Lung microvascular endothelial cell (primary cell): ENCODE results near the gene INPP4B. TPM values are rescaled to one million over a fixed set of nuclear protein-coding genes. Genes with fewer than 3 reads are reported as not detected.
A peak's percentile ranks its signal among the peaks of the same experiment; 100 is the strongest.
"Not testable (repeated sequence)": the region's sequence is repeated elsewhere in the genome, so short reads cannot be mapped to it uniquely, and the experiment has no call there.

Source experiments
- DNase-seq, 2 donors: peaks; one replicate each; pipeline versions ENCODE4 v3.0.0 to v3.0.0-alpha.2; 2010; ENCODE audit warnings: low read depth in 2 of 2
- total RNA-seq: library from RNA; depleted of rRNA; stranded (reverse); fragments of >200 nt; gene quantifications from 2 replicates; pipeline ENCODE4 v1.2.1, GENCODE V29; 2014

INPP4B gene
- total RNA-seq, 1 donor from 2014 or later: 33.5 TPM

DNA sequence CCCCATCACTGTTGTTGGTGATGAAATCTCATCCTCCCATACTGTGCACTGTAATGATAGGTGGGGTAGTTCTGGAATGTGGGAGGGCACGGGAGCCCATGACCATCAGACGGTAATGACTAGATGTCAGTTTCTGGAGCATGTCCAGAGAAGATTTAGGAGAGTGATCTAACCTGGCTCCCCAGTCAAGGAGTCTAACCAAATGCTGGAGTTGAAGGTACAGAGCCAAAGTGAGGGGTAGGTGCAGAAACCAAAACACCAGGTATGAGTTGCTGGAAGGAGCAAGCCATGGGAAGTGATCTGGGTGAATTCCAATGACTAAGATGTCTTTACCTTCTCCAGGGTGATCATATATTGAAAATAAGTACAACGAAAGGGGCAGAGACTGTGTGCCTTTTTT lies 296.9 kb downstream of the INPP4B start:
- DNase-seq: no peak

DNA sequence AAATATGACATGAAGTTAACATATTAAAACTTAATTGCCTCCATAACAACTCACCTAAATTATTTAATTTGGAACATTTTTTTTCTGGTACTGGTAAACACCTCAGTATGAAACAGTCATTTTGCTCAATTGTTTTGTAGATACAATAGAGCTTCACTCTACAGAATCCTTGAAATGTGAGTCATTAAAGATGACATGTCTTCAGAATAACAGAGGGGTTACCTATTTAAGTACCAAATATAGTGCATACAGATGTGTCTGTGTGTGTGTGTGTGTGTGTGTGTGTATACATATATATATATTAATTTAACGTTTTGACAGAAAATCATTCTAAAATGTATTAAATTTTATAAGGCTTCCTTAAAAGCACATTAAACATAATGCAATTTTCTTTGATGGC lies 297.6 kb downstream of the INPP4B start:
- no peak for DNase-seq

DNA sequence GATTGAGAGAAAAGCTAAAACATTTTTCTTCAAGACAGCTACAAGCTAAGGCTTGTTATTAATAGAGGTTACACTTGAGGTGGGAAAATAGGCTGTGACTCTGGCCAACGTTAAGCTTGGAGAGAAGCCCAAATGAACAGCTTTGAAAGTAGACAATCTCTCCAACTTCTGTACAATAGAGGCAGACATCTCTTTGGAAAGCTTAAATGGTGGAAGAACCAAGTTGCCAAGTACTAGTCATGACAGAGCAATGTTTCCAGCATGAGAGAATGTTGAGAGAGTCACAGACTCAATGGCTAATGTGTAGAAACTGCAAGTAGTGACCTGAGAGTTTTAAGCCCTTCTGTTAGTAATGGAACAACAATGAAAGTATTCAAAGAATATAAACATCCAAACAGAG lies 298.1 kb downstream of the INPP4B start:
- DNase-seq: peak in 1 of 2 donors; percentile 3

DNA sequence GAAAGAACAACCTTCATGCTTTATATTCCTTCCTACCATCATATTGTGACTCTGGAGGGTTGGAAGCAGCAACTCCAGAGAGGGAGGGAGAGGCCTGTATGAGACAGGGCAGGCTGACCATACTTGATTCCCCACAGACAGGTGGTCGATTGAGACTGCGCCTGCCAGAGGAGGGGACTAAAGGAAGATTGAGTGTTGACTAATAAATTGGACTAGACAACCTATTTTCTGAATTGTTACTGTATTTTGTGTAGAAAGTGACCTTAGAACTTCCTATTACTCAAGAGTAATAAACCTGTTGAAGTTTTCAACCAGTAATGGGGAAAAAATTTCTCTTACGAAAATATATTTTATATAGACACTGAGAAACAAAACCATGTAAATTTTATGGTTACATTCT lies 301.5 kb downstream of the INPP4B start:
- DNase-seq: no peak

DNA sequence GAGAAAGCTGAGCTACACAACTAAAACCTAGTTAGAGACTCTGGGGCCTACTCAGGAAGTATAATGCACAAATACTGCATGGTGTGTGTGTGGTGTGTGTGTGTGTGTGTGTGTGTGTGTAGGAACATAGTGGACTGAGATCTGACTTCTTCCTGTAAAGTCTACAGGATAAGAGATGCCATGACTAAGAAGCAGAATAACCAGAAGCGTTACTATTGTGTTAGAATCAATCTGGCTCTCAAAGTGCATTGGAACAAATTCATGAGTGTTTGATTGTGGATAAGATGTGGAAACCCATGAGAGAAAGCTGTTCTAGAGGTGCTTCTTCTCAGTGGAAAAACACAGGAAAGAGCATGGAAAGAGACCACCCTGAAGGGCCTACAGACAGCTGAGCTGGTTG lies 302.1 kb downstream of the INPP4B start:
- no peak for DNase-seq

DNA sequence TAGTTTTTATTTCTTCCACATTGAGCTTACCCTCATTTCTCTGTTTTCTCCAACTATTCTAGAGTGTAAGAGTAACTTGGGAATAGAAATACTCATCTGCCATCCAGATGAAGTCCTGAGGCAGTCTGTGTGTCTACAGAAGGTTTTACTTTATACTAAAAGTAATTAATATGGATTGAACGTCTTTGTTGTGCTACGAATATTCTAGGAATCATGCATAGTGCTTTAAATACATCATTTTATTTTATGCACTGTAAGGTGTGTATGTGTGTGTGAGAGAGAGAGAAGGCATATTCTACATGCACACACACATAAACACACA lies 305.7 kb downstream of the INPP4B start:
- no peak for DNase-seq

DNA sequence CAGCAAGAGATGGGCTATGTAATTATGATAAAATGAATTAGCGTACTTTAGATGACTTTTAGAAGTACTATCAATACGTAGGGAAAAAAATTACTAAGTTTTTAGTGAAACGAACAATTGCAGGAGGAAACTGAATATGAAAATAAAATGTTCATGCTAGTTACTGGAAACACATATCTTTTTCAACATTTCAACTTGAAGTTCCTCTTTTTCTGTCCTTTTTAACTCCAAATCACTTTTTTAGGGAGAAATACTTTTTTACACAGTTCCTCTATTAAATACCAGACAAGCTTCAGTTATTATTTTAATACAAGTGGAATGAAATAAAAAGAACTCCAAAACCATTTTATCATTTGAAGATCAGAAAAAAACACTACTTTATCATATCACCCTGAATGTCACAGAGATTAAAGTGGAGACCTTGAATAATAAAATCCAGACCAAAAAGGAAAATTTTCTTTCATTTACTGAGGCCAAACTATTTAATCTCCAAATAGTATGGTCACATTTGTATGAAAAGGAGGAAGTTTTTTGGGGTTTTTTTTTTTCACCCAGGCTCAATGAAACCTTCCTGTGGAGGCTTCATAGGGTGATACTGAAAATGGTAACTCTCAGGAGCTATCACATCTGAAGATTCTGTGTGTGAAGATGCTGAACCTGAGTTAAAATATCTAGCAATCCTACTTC lies 306.2 kb downstream of the INPP4B start:
- no peak for DNase-seq

DNA sequence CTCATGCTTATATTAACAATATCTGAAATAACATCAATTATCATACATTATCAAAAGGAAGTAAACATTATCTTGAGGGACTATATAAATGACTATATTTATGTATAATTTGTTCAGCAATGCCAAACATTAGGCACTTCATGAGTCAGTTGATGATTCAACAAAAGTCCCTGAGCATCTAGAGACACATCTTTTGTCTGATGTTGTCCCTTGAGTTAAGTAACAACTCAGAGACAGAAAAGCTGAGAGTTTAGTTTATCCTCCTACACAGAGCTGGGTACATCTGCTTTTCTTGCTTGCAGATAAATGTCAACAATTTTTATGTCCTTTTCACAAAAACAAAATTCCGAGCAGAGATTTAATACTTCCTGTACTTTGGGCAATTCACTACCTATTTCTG lies 311.1 kb downstream of the INPP4B start:
- no peak for DNase-seq

DNA sequence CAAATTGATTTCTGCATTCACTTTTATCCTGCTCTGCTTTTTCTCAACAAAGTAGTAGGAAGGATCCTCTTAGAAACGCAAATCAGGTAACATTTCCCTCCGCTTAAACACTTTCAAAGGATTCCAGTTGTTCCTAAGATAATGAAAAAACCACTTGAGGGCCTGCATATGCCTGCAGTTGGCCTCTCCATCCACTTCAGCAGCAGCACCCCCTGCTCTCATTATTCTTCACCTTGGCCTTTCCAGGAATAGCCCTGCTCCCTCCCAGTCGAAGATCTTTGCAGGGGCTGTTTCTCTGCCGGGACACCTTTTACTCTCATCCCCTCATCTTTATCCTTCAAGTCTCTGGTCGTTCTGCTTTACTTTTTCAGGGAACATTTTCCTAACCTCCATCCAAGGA lies 314.0 kb downstream of the INPP4B start:
- no peak for DNase-seq

DNA sequence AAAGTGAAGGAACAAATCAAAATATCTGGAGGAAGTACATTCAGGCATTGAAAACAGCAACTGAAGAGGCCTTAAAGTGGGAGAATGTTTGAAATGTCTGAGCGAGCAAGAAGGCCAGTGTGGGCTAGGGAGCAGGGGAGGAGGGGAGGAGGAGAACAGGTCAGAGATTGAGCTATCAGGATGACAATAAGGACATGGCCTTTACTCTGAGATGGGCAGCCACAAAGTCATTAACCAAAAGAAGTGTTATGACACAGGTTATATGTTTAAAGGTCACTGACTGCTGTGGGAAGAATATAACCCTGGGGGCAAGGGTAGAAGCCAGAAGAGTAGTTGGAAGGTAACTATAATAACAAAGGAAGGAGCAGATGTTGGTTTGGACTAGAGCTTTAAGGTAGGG lies 315.4 kb downstream of the INPP4B start:
- DNase-seq: no peak

DNA sequence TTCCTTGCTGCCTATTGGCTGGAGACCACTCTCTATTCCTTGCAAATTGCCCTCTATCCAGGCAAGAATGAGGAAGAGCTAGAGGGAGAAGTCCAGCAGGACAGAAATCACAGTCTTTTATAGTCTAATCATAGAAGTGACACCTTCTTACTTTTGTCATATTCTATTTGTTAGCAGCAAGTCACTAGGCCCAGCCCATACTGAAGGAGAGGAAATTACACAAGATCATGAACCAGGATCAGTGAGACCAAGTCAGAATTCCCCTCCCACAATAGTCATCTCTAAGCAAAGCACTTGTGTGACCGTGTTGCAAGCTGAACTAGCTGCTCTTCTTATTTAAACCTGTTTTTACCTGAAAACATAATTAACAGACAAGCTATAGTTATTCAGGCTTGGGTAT lies 317.7 kb downstream of the INPP4B start:
- DNase-seq: no peak

DNA sequence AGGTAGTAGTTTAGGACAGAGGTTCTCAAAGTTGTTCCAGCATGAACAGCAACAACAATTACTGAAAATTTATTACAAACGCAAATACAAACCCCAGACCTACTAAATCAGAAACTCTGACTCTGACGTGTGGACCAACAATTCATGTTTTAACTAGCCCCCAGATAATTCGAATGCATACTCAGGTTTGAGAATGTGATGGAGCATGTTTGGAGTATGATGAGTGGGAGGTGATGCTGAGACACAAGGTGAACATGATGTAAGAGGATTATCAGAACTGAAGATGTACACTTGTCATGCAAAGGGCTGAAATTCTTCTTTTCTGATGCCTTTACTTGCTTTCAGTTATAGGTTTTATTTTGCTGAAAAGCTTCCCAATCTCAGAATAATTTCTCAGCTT lies 323.0 kb downstream of the INPP4B start:
- no peak for DNase-seq

DNA sequence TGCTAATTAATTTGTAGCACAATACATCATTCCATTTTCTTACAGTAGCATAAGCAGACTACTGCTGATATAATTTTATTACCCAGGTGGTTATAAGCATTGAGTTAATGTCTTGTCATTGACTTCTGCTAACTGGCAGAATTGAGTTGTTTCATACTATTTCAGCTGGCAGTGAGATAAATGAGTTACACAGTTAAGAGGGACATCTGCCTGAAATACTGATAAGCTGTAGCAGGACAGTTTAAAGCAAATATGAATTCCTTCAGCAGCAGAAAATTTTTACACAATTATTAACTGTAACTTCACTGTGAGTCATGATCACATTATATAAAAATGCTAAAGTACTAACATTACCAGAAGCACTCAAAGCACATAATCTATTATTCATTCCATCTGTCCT lies 326.8 kb downstream of the INPP4B start:
- DNase-seq: no peak

DNA sequence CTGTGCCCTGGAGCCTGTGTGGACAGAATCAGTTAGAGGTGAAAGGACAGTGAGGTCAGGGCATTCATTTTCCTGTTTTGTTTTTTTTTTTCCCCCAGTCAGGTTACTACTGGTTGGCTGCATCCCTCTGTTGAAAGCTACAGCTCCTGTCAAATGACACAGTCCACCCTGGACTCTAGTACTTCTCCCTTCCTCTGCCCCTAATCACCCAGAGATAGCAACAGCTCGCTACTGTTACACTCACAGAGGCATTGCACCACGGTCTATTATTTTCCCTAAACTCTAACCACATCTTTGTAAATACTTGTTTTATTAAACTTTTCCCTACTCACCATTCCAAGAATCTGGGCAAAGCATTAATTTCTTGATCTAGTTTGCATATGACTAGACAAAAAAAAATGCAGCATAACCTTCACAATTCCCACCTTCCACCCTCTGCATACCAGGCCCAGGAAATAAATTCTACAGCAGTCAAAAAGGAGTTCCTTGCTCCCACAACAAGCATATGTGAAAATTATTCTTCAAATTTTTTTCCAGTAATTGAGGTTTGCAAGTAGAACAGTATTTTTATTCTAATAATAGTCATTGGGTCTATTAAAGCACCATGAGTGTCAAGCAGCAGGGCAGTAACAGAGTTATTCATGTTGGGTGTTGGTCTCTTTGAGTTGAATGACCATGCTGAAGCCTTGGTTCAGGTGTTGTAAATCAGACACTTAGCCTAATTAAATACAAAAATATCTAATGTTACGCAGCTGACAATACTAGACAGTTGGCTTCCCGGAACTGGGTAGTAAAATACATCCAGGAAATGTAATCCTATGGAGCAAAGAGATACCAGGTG lies 329.2 kb downstream of the INPP4B start:
- DNase-seq: peak in 1 of 2 donors; percentile 7

DNA sequence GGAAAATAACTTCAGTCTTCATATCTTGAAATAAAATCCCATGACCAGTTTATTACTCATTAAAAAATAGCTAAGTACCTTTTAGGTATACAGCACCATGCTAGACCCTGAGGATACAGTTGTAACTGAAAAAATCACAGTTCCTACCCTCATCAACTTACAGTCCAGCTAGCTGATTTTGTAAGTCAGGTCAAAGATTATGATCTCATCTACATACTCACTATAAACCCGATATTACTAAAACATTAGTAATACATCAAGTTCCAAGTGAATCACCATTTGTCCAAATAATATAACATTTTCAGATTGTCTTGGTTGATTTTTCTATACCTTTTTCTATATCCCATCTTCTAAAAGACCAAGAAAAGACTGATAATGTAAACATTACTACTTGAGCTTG lies 333.9 kb downstream of the INPP4B start:
- no peak for DNase-seq

DNA sequence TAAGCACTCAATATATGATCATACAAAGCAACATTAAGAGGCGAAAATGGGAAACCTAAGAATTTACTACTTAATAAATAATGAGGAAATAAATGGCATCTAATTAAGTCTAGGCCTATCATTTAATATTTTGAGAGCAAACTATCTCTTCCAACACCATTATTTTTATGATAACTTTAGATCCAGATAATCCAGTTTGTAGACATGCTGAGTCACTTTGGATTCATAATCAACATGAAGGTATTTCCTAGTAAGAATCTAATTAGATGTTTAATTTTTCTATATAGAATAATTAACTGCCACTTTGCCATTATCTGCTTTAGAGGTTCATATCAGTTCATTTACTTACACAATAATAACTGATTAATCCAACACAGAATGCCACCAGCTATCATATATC lies 336.2 kb downstream of the INPP4B start:
- DNase-seq: no peak

DNA sequence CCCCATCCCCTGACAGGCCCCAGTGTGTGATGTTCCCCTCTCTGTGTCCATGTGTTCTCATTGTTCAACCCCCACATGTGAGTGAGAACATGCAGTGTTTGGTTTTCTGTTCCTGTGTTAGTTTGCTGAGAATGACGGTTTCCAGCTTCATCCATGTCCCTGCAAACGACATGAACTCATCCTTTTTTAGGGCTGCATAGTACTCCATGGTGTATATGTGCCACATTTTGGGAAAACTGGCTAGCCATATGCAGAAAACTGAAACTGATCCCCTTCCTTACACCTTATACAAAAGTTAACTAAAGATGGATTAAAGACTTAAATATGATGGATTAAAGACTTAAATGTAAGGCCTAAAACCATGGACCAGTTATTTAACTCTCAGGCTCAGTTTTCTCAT lies 336.7 kb downstream of the INPP4B start:
- DNase-seq: not testable (repeated sequence)

DNA sequence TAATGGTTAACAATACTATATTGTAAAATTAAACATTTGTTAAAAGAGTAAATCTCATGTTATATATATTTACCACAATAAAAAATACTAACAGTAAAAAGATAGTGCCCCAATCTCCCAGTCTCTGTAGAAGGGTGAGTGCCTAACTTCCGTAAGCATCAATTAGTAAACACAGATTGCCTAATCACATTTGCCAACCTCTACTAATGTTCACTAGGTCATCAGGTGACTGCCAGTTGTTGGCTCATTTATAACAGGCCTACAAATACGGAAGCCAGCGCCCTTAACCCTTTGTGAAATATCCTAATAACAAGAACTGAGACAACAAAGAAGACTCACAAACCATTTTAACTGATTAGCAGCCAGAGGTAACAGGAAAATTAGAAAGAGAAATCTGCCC lies 345.1 kb downstream of the INPP4B start:
- DNase-seq: no peak

DNA sequence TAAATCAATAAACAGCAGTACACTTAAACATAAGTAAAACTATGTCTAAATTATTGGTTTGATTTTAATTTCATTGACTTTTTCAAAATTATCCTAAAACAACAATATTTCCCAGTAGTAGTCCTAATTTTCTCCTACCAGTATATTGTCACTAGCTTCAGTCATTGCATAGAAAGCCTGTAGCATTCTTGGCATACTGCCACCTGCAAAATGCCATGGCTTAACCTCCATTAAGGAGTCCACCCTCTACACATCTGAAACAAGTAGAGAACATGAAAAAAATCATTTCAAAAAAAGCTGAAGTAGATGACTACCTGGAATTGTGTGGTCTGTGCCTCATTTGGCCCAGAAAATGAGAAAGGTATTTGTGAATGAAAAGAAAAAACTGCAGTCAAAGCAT lies 348.5 kb downstream of the INPP4B start:
- DNase-seq: no peak

DNA sequence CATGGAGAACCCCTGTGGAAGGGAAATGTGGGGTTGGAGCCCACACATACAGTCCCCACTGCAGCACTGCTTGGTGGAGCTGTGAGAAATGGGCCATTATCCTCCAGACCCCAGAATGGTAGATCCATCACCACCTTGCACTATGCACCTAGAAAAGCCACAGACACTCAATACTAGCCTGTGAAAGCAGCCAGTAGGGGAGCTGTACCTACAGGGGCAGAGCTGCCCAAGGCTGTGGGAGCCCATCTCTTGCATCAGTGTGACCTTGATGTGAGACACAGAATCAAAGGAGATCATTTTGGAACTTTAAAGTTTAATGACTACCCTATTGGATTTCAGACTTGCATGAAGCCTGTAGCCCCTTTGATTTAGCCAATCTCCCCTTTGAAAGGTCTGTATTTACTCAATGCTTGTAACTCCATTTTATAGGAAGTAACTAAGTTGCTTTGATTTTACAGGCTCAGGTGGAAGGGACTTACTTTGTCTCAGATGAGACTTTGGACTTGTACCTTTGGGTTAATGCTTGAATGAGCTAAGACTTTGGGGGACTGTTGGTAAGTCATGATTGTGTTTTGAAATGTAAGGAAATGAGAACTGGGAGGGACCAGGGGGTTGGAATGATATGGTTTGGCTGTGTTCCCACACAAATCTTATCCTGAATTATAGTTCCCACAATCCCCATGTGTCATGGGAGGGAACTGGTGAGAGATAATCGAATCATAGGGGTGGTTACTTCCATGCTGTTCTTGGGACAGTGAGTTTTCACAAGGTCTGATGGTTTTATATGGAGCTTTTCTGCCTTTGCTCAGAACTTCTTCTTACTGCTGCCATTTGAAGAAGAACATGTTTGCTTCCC lies 352.6 kb downstream of the INPP4B start:
- DNase-seq: no peak

DNA sequence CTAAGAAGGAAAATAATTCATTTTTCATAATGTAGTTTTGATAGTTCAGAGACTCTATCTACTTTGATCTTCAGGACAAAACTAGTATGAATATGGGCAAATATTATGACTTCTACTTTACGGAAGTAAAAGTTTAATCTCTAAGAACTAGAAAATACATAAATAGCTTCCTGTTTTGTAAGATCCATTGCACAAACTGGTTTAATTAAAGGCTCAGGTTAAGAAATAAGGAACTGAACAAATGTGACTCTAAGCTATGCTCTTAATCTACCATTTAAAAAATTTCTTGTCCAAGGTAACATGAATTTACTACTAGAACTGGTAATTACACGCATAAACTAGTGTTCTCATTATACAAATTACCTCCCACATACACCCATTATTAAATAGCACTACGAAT lies 360.6 kb downstream of the INPP4B start:
- DNase-seq: no peak

DNA sequence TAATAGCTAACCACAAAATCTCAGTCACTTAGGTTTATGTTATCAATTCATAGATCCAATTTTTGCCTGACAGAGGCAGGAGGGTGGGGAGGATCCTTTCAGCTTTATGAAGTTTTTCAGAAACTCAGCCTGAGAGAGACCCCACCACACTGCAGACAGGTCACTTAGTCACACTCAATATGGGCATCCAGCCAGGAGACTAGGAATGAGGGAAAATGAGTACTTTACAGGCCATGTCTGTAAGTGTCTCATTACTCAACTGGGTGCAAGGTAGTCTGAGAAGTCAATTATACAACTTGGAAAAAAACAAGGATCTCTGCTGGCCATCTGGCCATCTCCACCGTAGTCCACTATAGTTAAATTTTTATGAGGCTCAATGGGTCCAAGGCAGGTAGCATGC lies 365.9 kb downstream of the INPP4B start:
- DNase-seq: peak in 1 of 2 donors; percentile 1
